Stimulated activated naive B cell treated with anti-CD40 and anti-IgM and Interleukin-4, amounts not matched to agents 10 μg/mL and 1 μg/mL and 100 μg/mL, for 72 hours (primary cell): ENCODE results near the gene ZP4.

Experiments used
- ATAC-seq, 2 donors: fragments of 150-1000 bp; cut with Tn5 transposase; replicated peaks; 2 replicates each; pipeline ENCODE4 v1.10.0; 2021; ENCODE audit warnings: moderate library complexity in 1 of 2
- DNase-seq: peaks from one replicate; pipeline ENCODE4 v3.0.0; 2021
- H3K27ac Mint-ChIP-seq: one replicate; pipeline ENCODE4 v1.8.0; 2022; ENCODE audit warnings: mild to moderate bottlenecking, mixed read lengths
- H3K27me3 Mint-ChIP-seq, 2 donors: one replicate each; pipeline ENCODE4 v1.8.0; 2022; ENCODE audit warnings: mixed read lengths in 2 of 2
- H3K36me3 Mint-ChIP-seq, 2 donors: one replicate each; pipeline ENCODE4 v1.8.0; 2022; ENCODE audit warnings: mixed read lengths in 2 of 2, mild to moderate bottlenecking in 1 of 2
- H3K4me1 Mint-ChIP-seq, 2 donors: one replicate each; pipeline ENCODE4 v1.8.0; 2022; ENCODE audit warnings: mixed read lengths in 2 of 2, mild to moderate bottlenecking in 1 of 2
- H3K4me3 Mint-ChIP-seq, 2 donors: one replicate each; pipeline ENCODE4 v1.8.0; 2022; ENCODE audit warnings: mild to moderate bottlenecking in 2 of 2, mixed read lengths in 2 of 2, moderate library complexity in 1 of 2
- H3K9me3 Mint-ChIP-seq, 2 donors: one replicate each; pipeline ENCODE4 v1.8.0; 2022; ENCODE audit warnings: mixed read lengths in 2 of 2, mild to moderate bottlenecking in 1 of 2

ZP4 gene

DNA sequence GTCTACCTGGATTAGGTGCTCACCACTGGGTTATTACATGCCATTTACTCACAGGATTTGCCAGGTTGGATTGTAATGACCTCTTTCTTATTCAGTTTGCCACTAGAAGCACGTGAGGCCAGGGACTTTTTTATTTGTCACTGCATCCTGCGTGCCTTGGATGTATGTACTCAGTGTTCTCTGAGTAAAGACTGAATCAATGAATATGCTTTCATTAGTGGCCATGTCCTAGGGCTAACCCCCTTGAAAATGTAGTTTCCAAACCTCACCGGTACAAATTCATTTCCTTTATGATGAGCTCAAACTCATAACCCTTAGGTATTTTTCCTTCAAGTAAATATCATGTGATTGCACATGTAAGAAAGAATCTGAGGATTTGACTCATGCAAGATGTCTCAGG lies 1.3 kb upstream of the ZP4 start:
- H3K4me1 Mint-ChIP-seq, result no peaks in the 10 kb centered on the region
- no peak for ATAC-seq

GRCh38 chr1:237891266-237891665 lies 544 bp upstream of the ZP4 start:
- no peaks in the 10 kb centered on the region for H3K36me3 Mint-ChIP-seq
- peaks cover 0 to 3% of the 10 kb centered on the region in 2 donors for H3K9me3 Mint-ChIP-seq
- ATAC-seq, result no peak
- no peak for DNase-seq
- no peaks in the 10 kb centered on the region for H3K27me3 Mint-ChIP-seq
- H3K4me3 Mint-ChIP-seq, result no peak overlapping the region
- no peaks in the 10 kb centered on the region for H3K4me1 Mint-ChIP-seq
- H3K27ac Mint-ChIP-seq, result no peak overlapping the region

More for the DNA sequence above, 1.3 kb upstream of the ZP4 start:
- H3K36me3 Mint-ChIP-seq, result no peaks in the 10 kb centered on the region
- no peaks in the 10 kb centered on the region for H3K27me3 Mint-ChIP-seq
- peaks cover 0 to 3% of the 10 kb centered on the region in 2 donors for H3K9me3 Mint-ChIP-seq
- H3K27ac Mint-ChIP-seq, result no peak overlapping the region
- DNase-seq, result no peak
- no peak overlapping the region for H3K4me3 Mint-ChIP-seq

DNA sequence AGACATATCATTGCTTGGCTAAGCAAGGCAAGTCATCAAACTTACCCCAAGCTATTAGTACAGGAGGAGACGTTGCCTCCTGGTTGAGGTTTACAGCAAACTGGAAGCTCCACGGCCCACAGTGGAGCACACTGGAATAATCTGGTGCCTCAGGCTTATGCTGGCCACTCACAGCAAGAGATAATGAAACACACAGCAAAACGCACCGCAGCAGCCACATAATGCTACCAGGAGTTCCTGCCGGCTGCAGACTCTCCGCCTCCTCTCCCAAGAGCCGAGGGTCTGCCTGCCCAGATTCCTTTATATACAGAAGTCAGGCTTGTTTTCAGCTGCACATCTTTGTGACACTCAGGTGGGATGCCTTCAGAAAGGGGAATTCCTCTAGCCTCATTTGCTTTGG lies 306 bp downstream of the ZP4 start:
- H3K27ac Mint-ChIP-seq, result no peak overlapping the region

DNA sequence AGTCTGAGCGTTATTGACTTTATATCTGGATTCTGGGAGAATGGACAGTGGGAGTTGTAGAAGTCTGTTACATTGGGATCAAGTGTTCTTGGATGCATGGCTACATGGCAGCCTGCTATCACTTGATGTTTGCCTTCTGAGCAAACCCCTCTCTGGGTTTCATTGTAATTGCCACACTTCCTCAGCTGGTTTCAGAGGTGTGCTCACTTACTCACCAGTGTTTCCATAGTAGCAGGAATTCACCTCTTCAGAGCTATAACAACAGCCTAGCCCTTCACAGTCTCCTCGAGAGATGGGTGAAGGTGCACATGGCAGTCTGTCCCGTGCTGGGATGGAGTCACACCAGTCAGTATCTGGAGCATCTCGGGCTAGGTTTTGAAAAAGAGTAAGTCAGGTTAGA lies 2.6 kb downstream of the ZP4 start:
- DNase-seq (no peak), ATAC-seq (no peak)
- H3K27ac Mint-ChIP-seq, result no peak overlapping the region
- no peaks in the 10 kb centered on the region for H3K27me3 Mint-ChIP-seq
- no peak overlapping the region for H3K4me3 Mint-ChIP-seq
- H3K4me1 Mint-ChIP-seq, result no peaks in the 10 kb centered on the region
- H3K36me3 Mint-ChIP-seq, result no peaks in the 10 kb centered on the region
- H3K9me3 Mint-ChIP-seq, result peaks cover 0 to 1% of the 10 kb centered on the region in 2 donors

More for the DNA sequence above, 306 bp downstream of the ZP4 start:
- no peak for DNase-seq
- no peaks in the 10 kb centered on the region for H3K4me1 Mint-ChIP-seq
- no peaks in the 10 kb centered on the region for H3K27me3 Mint-ChIP-seq
- no peaks in the 10 kb centered on the region for H3K36me3 Mint-ChIP-seq
- H3K9me3 Mint-ChIP-seq, result peaks cover 0 to 3% of the 10 kb centered on the region in 2 donors
- ATAC-seq, result no peak
- no peak overlapping the region for H3K4me3 Mint-ChIP-seq

- no peak overlapping the region for H3K4me3 Mint-ChIP-seq
- H3K27me3 Mint-ChIP-seq, result no peaks in the 10 kb centered on the region
- ATAC-seq (no peak), DNase-seq (no peak)
- H3K4me1 Mint-ChIP-seq, result no peaks in the 10 kb centered on the region
- no peak overlapping the region for H3K27ac Mint-ChIP-seq
- H3K36me3 Mint-ChIP-seq, result no peaks in the 10 kb centered on the region
- peaks cover 0 to 3% of the 10 kb centered on the region in 2 donors for H3K9me3 Mint-ChIP-seq
Measured at GRCh38 chr1:237887542-237887941, 3.2 kb downstream of the ZP4 start.

GRCh38 chr1:237884237-237884636 lies 6.5 kb downstream of the ZP4 start:
- Mint-ChIP-seq H3K36me3 (no peaks in the 10 kb centered on the region), H3K4me3 (no peak overlapping the region), H3K27me3 (no peaks in the 10 kb centered on the region), H3K4me1 (no peaks in the 10 kb centered on the region), H3K27ac (no peak overlapping the region), H3K9me3 (peaks cover 0 to 3% of the 10 kb centered on the region in 2 donors)
- no peak for DNase-seq
- ATAC-seq, result no peak

DNA sequence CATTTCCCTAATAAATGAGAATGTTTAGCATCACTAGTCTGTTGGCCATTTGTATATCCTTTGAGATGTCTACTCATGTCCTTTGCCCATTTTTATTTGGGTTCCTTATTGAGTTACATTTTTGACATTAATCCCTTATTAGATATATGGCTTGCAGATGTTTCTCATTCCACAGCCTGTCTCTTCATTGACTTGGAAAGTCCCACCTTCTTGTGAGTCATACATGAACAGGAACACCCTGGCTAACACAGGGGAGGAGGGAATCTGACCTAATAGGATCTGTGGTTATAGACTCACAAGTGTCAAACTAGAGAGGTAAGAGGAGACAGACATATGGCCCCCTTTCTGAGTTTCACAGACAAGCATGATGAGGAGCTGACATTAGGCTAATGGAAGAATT lies 11.5 kb downstream of the ZP4 start:
- H3K4me1 Mint-ChIP-seq, result no peaks in the 10 kb centered on the region
- H3K36me3 Mint-ChIP-seq, result no peaks in the 10 kb centered on the region
- H3K27ac Mint-ChIP-seq, result no peak overlapping the region
- H3K27me3 Mint-ChIP-seq, result no peaks in the 10 kb centered on the region
- H3K9me3 Mint-ChIP-seq, result peaks cover 0 to 2% of the 10 kb centered on the region in 2 donors
- no peak overlapping the region for H3K4me3 Mint-ChIP-seq
- no peak for ATAC-seq
- no peak for DNase-seq

GRCh38 chr1:237878406-237878805 lies 12.3 kb downstream of the ZP4 start:
- no peak for DNase-seq
- no peak overlapping the region for H3K27ac Mint-ChIP-seq
- no peaks in the 10 kb centered on the region for H3K36me3 Mint-ChIP-seq

DNA sequence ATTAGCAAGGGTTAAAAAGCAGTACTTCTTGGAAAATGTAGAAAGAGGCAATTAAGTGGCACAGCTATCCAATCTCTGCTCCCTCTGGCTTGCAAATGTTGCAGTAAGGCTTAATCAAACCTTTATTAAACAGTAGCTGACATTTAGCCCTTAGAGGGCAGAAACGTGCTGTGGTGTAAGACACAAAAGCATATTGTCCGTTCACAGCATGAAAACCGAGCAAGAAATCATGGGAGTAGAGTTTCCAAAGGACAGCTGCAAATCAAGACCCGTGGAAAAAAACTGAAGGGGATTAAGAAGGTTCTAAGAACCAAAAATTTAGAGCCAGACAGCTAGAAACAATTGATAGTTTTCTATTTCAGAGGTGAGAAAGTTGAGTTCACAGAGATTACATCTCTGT lies 13.1 kb downstream of the ZP4 start:
- no peaks in the 10 kb centered on the region for H3K36me3 Mint-ChIP-seq
- no peaks in the 10 kb centered on the region for H3K27me3 Mint-ChIP-seq
- H3K4me1 Mint-ChIP-seq, result no peaks in the 10 kb centered on the region
- no peak overlapping the region for H3K27ac Mint-ChIP-seq
- no peak overlapping the region for H3K4me3 Mint-ChIP-seq
- DNase-seq (no peak), ATAC-seq (no peak)
- H3K9me3 Mint-ChIP-seq, result no peaks in the 10 kb centered on the region

More at GRCh38 chr1:237878406-237878805, 12.3 kb downstream of the ZP4 start:
- no peak for ATAC-seq
- Mint-ChIP-seq H3K27me3 (no peaks in the 10 kb centered on the region), H3K4me3 (no peak overlapping the region), H3K9me3 (peaks cover 0 to 2% of the 10 kb centered on the region in 2 donors), H3K4me1 (no peaks in the 10 kb centered on the region)

- ATAC-seq, result no peak
- no peak for DNase-seq
- Mint-ChIP-seq H3K36me3 (no peaks in the 10 kb centered on the region), H3K9me3 (no peaks in the 10 kb centered on the region), H3K4me1 (no peaks in the 10 kb centered on the region), H3K4me3 (no peak overlapping the region), H3K27ac (no peak overlapping the region), H3K27me3 (no peaks in the 10 kb centered on the region)
Measured at GRCh38 chr1:237875291-237875690, 15.4 kb downstream of the ZP4 start.

DNA sequence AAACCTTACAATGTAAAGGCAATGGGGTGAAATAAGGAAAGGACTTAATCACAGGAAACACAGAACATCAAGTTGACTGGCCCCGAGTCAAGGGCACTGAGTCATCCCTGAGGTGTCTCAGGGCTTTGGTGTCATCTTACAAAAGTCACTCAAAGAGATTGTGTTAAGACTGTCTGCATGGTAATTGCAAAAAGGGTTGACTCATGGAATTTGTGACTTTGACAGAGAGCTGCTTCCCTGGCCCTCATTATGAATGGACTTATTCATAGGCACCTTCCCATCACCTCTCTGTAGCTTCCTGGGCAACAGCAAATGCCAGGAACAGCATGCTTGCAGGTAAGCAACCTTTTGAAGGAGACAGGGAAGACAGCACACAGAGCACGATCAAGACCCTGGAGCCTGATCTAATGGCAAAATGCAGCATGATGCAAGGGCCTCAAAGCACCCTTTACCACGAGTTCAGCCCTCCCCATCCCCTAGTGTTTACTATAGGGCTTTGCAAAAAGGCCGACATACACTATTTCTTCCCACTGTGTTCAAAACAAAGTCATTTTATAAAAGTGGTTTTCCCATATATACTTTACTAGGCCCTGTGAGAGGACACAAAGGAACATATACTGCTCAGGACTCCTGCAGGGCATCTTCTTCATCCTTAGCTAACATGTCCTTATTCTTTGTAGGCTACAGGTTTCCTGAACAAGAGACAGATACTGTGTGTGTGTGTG lies 17.1 kb downstream of the ZP4 start:
- no peaks in the 10 kb centered on the region for H3K36me3 Mint-ChIP-seq
- H3K27me3 Mint-ChIP-seq, result no peaks in the 10 kb centered on the region
- no peak for DNase-seq
- no peak for ATAC-seq
- no peaks in the 10 kb centered on the region for H3K4me1 Mint-ChIP-seq
- H3K9me3 Mint-ChIP-seq, result no peaks in the 10 kb centered on the region
- no peak overlapping the region for H3K4me3 Mint-ChIP-seq
- no peak overlapping the region for H3K27ac Mint-ChIP-seq

DNA sequence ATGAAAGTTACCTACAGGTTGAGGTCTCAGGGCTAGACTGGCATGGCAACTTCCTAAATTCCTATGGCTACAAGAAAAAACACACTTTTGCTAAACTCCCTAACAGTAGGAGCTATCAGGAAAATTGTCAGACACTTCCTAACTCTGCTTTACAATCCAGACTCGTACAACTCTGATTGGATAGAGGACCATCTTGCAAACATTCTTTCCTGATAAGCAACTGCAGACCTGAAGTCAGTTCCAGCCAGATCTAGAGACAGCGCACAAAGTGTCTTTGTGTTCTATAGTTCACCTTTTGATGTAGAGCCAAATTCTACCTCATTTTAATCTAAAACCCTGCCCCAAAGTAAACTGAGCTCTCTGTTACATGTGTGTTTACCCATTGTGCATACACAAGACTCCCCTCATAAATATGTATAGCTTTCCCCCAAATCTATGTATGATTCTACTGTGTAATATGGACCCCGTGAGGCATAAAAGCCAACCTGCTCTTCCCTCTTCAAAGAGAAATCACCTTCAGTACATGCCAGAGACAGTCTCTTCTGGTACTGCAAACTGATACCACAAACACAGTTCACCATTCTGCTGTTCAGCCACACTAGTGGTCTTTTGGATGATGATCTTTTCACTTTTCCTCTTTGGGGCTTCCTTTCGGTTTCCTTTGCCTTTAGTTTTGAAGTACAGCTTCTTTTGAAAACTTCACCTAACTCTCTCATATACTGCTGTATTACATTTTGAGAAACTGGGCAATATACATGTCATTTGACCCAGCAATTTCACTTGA lies 21.7 kb downstream of the ZP4 start:
- H3K4me1 Mint-ChIP-seq, result peaks cover 0 to 4% of the 10 kb centered on the region in 2 donors
- H3K27ac Mint-ChIP-seq, result no peak overlapping the region
- H3K27me3 Mint-ChIP-seq, result peaks cover 0 to 3% of the 10 kb centered on the region in 2 donors
- no peak for DNase-seq
- ATAC-seq, result no peak
- no peaks in the 10 kb centered on the region for H3K9me3 Mint-ChIP-seq
- H3K4me3 Mint-ChIP-seq, result no peak overlapping the region
- H3K36me3 Mint-ChIP-seq, result no peaks in the 10 kb centered on the region

GRCh38 chr1:237867380-237867888 lies 23.3 kb downstream of the ZP4 start:
- H3K9me3 Mint-ChIP-seq, result no peaks in the 10 kb centered on the region
- DNase-seq (no peak), ATAC-seq (no peak)
- no peak overlapping the region for H3K27ac Mint-ChIP-seq
- H3K36me3 Mint-ChIP-seq, result no peaks in the 10 kb centered on the region
- peaks cover 6% of the 10 kb centered on the region in 2 donors for H3K27me3 Mint-ChIP-seq
- H3K4me1 Mint-ChIP-seq, result peaks cover 4 to 5% of the 10 kb centered on the region in 2 donors
- no peak overlapping the region for H3K4me3 Mint-ChIP-seq

- Mint-ChIP-seq H3K27ac (no peak overlapping the region), H3K4me3 (peak overlapping the region; percentile 40 to 64), H3K27me3 (peaks cover 6 to 11% of the 10 kb centered on the region in 2 donors), H3K9me3 (peaks cover 0 to 2% of the 10 kb centered on the region in 2 donors), H3K36me3 (no peaks in the 10 kb centered on the region), H3K4me1 (peaks cover 4 to 5% of the 10 kb centered on the region in 2 donors)
- ATAC-seq, result peak; percentile 62 to 65
- DNase-seq, result peak; percentile 5
Measured at GRCh38 chr1:237864338-237865244, 26.1 kb downstream of the ZP4 start.
